ENCODE data around the gene OR4F15. TPM values are rescaled to one million over a fixed set of nuclear protein-coding genes. Genes with fewer than 3 reads are reported as not detected.

Gene OR4F15
- total RNA-seq, 2 donors from 2014 or later: not detected

- Histone ChIP-seq H3K4me1 (replicated peaks) (no peaks in the 10 kb centered on the region), H3K36me3 (no peaks in the 10 kb centered on the region), H3K4me3 (no peak overlapping the region), H3K27me3 (replicated peaks; ENCODE audit: insufficient read depth) (no peaks in the 10 kb centered on the region), H3K27ac (no peak overlapping the region), H3K9me3 (no peaks in the 10 kb centered on the region)
- intact Hi-C loops (cut with DNase I): no loop called here
- 80% methylated on average over 6 of the region's 6 CpGs for WGBS
- no peak for DNase-seq (ENCODE audit: low spot score)
- TF ChIP-seq POLR2AphosphoS5 (IDR thresholded peaks at IDR 0.05) (no peak), CTCF (IDR thresholded peaks at IDR 0.05) (no peak), POLR2A (IDR thresholded peaks at IDR 0.05) (no peak)
Measured at GRCh38 chr15:101805605-101806345, 6.2 kb upstream of the OR4F15 start.

GRCh38 chr15:101807345-101807945 lies 4.6 kb upstream of the OR4F15 start:
- intact Hi-C loops (cut with DNase I): no loop called here
- H3K27me3 ChIP-seq (replicated peaks; ENCODE audit: insufficient read depth): no peaks in the 10 kb centered on the region

GRCh38 chr15:101808201-101808600 lies 3.8 kb upstream of the OR4F15 start:
- TF ChIP-seq CTCF (IDR thresholded peaks at IDR 0.05) (no peak), POLR2A (IDR thresholded peaks at IDR 0.05) (no peak), POLR2AphosphoS5 (IDR thresholded peaks at IDR 0.05) (no peak)
- Histone ChIP-seq H3K36me3 (no peaks in the 10 kb centered on the region), H3K4me3 (no peak overlapping the region), H3K27me3 (replicated peaks; ENCODE audit: insufficient read depth) (no peaks in the 10 kb centered on the region), H3K27ac (no peak overlapping the region), H3K4me1 (replicated peaks) (no peaks in the 10 kb centered on the region), H3K9me3 (no peaks in the 10 kb centered on the region)
- no peak for DNase-seq (ENCODE audit: low spot score)
- 42% methylated on average over 2 of the region's 2 CpGs for WGBS
- intact Hi-C loops (cut with DNase I): no loop called here

More at GRCh38 chr15:101807345-101807945, 4.6 kb upstream of the OR4F15 start:
- no peak for DNase-seq (ENCODE audit: low spot score)
- 64% methylated on average over 10 of the region's 10 CpGs for WGBS
- Histone ChIP-seq H3K27ac (no peak overlapping the region), H3K4me1 (replicated peaks) (no peaks in the 10 kb centered on the region), H3K4me3 (no peak overlapping the region), H3K9me3 (no peaks in the 10 kb centered on the region), H3K36me3 (no peaks in the 10 kb centered on the region)
- no peak for TF ChIP-seq POLR2A (IDR thresholded peaks at IDR 0.05)
- no peak for TF ChIP-seq CTCF (IDR thresholded peaks at IDR 0.05)
- TF ChIP-seq POLR2AphosphoS5 (IDR thresholded peaks at IDR 0.05): no peak

GRCh38 chr15:101810456-101810855 lies 1.5 kb upstream of the OR4F15 start:
- H3K4me1 ChIP-seq (replicated peaks): no peaks in the 10 kb centered on the region
- H3K27me3 ChIP-seq (replicated peaks; ENCODE audit: insufficient read depth): no peaks in the 10 kb centered on the region
- intact Hi-C loops (cut with DNase I): no loop called here
- H3K9me3 ChIP-seq: no peaks in the 10 kb centered on the region
- H3K36me3 ChIP-seq: no peaks in the 10 kb centered on the region
- WGBS: 79% methylated on average over 1 of the region's 1 CpG
- H3K4me3 ChIP-seq: no peak overlapping the region
- TF ChIP-seq POLR2A (IDR thresholded peaks at IDR 0.05) (no peak), CTCF (IDR thresholded peaks at IDR 0.05) (no peak), POLR2AphosphoS5 (IDR thresholded peaks at IDR 0.05) (no peak)
- no peak for DNase-seq (ENCODE audit: low spot score)
- H3K27ac ChIP-seq: no peak overlapping the region

GRCh38 chr15:101810876-101811275 lies 1.1 kb upstream of the OR4F15 start:
- intact Hi-C loops (cut with DNase I): no loop called here
- Histone ChIP-seq H3K4me3 (no peak overlapping the region), H3K27ac (no peak overlapping the region), H3K27me3 (replicated peaks; ENCODE audit: insufficient read depth) (no peaks in the 10 kb centered on the region), H3K4me1 (replicated peaks) (no peaks in the 10 kb centered on the region), H3K36me3 (no peaks in the 10 kb centered on the region), H3K9me3 (no peaks in the 10 kb centered on the region)
- WGBS: 51% methylated on average over 3 of the region's 3 CpGs
- TF ChIP-seq POLR2A (IDR thresholded peaks at IDR 0.05) (no peak), CTCF (IDR thresholded peaks at IDR 0.05) (no peak), POLR2AphosphoS5 (IDR thresholded peaks at IDR 0.05) (no peak)
- no peak for DNase-seq (ENCODE audit: low spot score)

Measured in prostate gland (tissue), 2 donors.